Measurements from ENCODE around the gene CETP. TPM values are rescaled to one million over a fixed set of nuclear protein-coding genes. Genes with fewer than 3 reads are reported as not detected.

Gene CETP
- total RNA-seq, 1 experiment from 2014 or later: not detected

GRCh38 chr16:56919099-56919800, 42.5 kb upstream of the CETP start:
- no TSS peak for BruUV-seq (replicated peaks)

GRCh38 chr16:56921571-56921970, 40.2 kb upstream of the CETP start:
- no peak for ATAC-seq
- intact Hi-C loops (cut with micrococcal nuclease): no loop called here
- Histone ChIP-seq H3K9ac (ENCODE audit: low read length) (no peak overlapping the region), H3K9me3 (ENCODE audit: low read length) (no peaks in the 10 kb centered on the region), H3K4me2 (ENCODE audit: low read length) (no peak overlapping the region), H3K4me1 (ENCODE audit: insufficient read depth, low read length) (no peaks in the 10 kb centered on the region), H3K27me3 (ENCODE audit: low read length) (no peaks in the 10 kb centered on the region), H3K4me3 (ENCODE audit: low read length) (no peak overlapping the region), H4K20me1 (ENCODE audit: low read length) (no peaks in the 10 kb centered on the region), H3K36me3 (ENCODE audit: low read depth, low read length) (no peaks in the 10 kb centered on the region), H3F3A (ENCODE audit: low read length, unreplicated experiment) (no peaks in the 10 kb centered on the region), H3K27ac (ENCODE audit: low read length) (no peak overlapping the region), H3K9me2 (replicated peaks; ENCODE audit: low read length) (no peaks in the 10 kb centered on the region), H3K79me2 (ENCODE audit: low read length) (no peaks in the 10 kb centered on the region), H2AFZ (ENCODE audit: low read length) (no peak overlapping the region)
- POLR2A ChIA-PET (ENCODE audit: unreplicated experiment): no interaction called here
- BruUV-seq (replicated peaks): no TSS peak
- TF ChIP-seq EZH2phosphoT487 (IDR thresholded peaks at IDR 0.05; ENCODE audit: borderline replicate concordance, low read length) (no peak), CTCF (conservative IDR thresholded peaks at IDR 0.05; ENCODE audit: low read depth, low read length) (no peak), EZH2 (IDR thresholded peaks at IDR 0.05; ENCODE audit: low read length, unreplicated experiment) (no peak)
- CTCF ChIA-PET: no interaction called here
- no peak for DNase-seq

More at GRCh38 chr16:56919099-56919800, 42.5 kb upstream of the CETP start:
- H3K27me3 ChIP-seq (ENCODE audit: low read length): no peaks in the 10 kb centered on the region
- no peak overlapping the region for H2AFZ ChIP-seq (ENCODE audit: low read length)
- CTCF ChIA-PET: no interaction called here
- no peaks in the 10 kb centered on the region for H3K9me3 ChIP-seq (ENCODE audit: low read length)
- no peak overlapping the region for H3K27ac ChIP-seq (ENCODE audit: low read length)
- no peak overlapping the region for H3K4me3 ChIP-seq (ENCODE audit: low read length)
- peak; percentile 19 for DNase-seq
- no peaks in the 10 kb centered on the region for H3K9me2 ChIP-seq (replicated peaks; ENCODE audit: low read length)
- no peak for ATAC-seq
- intact Hi-C loops (cut with micrococcal nuclease): no loop called here
- POLR2A ChIA-PET (ENCODE audit: unreplicated experiment): no interaction called here
- TF ChIP-seq EZH2phosphoT487 (IDR thresholded peaks at IDR 0.05; ENCODE audit: borderline replicate concordance, low read length) (no peak), CTCF (conservative IDR thresholded peaks at IDR 0.05; ENCODE audit: low read depth, low read length) (no peak), EZH2 (IDR thresholded peaks at IDR 0.05; ENCODE audit: low read length, unreplicated experiment) (no peak)
- no peaks in the 10 kb centered on the region for H3K4me1 ChIP-seq (ENCODE audit: insufficient read depth, low read length)
- no peaks in the 10 kb centered on the region for H3K79me2 ChIP-seq (ENCODE audit: low read length)
- H4K20me1 ChIP-seq (ENCODE audit: low read length): no peaks in the 10 kb centered on the region
- H3K4me2 ChIP-seq (ENCODE audit: low read length): no peak overlapping the region
- H3K9ac ChIP-seq (ENCODE audit: low read length): no peak overlapping the region
- no peaks in the 10 kb centered on the region for H3F3A ChIP-seq (ENCODE audit: low read length, unreplicated experiment)
- H3K36me3 ChIP-seq (ENCODE audit: low read depth, low read length): no peaks in the 10 kb centered on the region

DNA sequence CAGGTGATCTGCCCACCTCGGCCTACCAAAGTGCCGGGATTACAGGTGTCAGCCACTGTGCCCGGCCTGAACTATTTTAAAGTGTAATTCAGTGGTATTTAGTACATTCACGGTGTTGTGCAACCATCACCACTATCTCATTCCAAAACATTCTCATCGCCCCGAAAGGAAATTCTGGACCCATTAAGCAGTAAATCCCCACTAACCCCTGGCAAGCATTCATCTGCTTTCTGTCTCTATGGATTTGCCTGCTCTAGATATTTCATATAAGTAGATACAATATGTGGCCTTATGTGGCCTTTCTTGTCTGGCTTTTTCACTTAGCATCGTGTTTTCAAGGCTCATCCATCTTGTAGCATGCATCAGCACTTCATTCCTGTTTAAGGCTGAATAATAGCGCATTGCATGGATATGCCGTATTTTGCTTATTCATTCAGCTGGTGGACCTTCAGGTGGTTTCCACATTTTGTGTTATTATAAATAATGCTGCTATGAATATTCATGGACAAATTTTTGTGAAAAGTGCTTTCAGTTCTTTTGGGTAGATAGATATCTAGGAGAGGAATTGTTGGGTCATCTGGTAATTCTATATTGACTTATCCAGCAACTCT, 38.2 kb upstream of the CETP start:
- H3K36me3 ChIP-seq (ENCODE audit: low read depth, low read length): no peaks in the 10 kb centered on the region
- H3F3A ChIP-seq (ENCODE audit: low read length, unreplicated experiment): no peaks in the 10 kb centered on the region
- no peak overlapping the region for H3K27ac ChIP-seq (ENCODE audit: low read length)
- no TSS peak for BruUV-seq (replicated peaks)
- POLR2A ChIA-PET (ENCODE audit: unreplicated experiment): no interaction called here
- H3K79me2 ChIP-seq (ENCODE audit: low read length): no peaks in the 10 kb centered on the region
- CTCF ChIA-PET: no interaction called here
- H3K4me1 ChIP-seq (ENCODE audit: insufficient read depth, low read length): no peaks in the 10 kb centered on the region
- no peak overlapping the region for H2AFZ ChIP-seq (ENCODE audit: low read length)
- H3K4me3 ChIP-seq (ENCODE audit: low read length): no peak overlapping the region
- no peaks in the 10 kb centered on the region for H3K9me2 ChIP-seq (replicated peaks; ENCODE audit: low read length)
- H3K9me3 ChIP-seq (ENCODE audit: low read length): no peaks in the 10 kb centered on the region
- TF ChIP-seq EZH2 (IDR thresholded peaks at IDR 0.05; ENCODE audit: low read length, unreplicated experiment) (no peak), EZH2phosphoT487 (IDR thresholded peaks at IDR 0.05; ENCODE audit: borderline replicate concordance, low read length) (no peak), CTCF (conservative IDR thresholded peaks at IDR 0.05; ENCODE audit: low read depth, low read length) (no peak)
- H4K20me1 ChIP-seq (ENCODE audit: low read length): no peaks in the 10 kb centered on the region
- H3K27me3 ChIP-seq (ENCODE audit: low read length): no peaks in the 10 kb centered on the region
- no peak overlapping the region for H3K4me2 ChIP-seq (ENCODE audit: low read length)
- H3K9ac ChIP-seq (ENCODE audit: low read length): no peak overlapping the region
- DNase-seq (no peak), ATAC-seq (no peak)
- intact Hi-C loops (cut with micrococcal nuclease): no loop called here

All from PC-3 (cell line).